PC-9 (cell line): Measurements from ENCODE around the gene CFAP92. TPM values are rescaled to one million over a fixed set of nuclear protein-coding genes. Genes with fewer than 3 reads are reported as not detected.

ENCODE experiments used
- BruUV-seq: library from RNA; stranded (reverse); fragments of 400-500 nt; replicated peaks from 2 replicates; lab custom pipeline; 2021; lab: Mats Ljungman, UMichigan
- CTCF ChIA-PET: fragments of 300-600 bp; sonication (Branson Sonifier 250); formaldehyde crosslinking; loops from one replicate; lab custom pipeline; 2022; ENCODE audit warnings: antibody characterized with exemption; lab: Charles Lee
- POLR2A ChIA-PET: fragments of 300-600 bp; sonication (Branson Sonifier 250); formaldehyde crosslinking; loops from one replicate; lab custom pipeline; 2022; ENCODE audit warnings: antibody characterized with exemption; ENCODE audit not compliant: unreplicated experiment; lab: Charles Lee
- DNase-seq, 2 experiments: peaks; one replicate each; pipeline versions ENCODE4 v3.0.0 to v3.0.0-alpha.2; 2015 to 2022; ENCODE audit warnings: mixed read lengths in 1 of 2
- H2AFZ ChIP-seq: fragments of 200-600 bp; sonication (generic); 2 replicates; pipeline ENCODE4 v1.8.1; 2017; ENCODE audit warnings: antibody characterized with exemption
- H3F3A ChIP-seq: fragments of 200-600 bp; sonication (generic); 2 replicates; pipeline ENCODE4 v1.8.1; 2017; ENCODE audit warnings: antibody characterized with exemption, mild to moderate bottlenecking, low read depth; ENCODE audit not compliant: insufficient read depth
- H3K27ac ChIP-seq: fragments of 200-600 bp; sonication (generic); 2 replicates; pipeline ENCODE4 v1.6.1; 2016; ENCODE audit warnings: mixed run types
- H3K27me3 ChIP-seq: fragments of 200-600 bp; sonication (generic); 2 replicates; pipeline ENCODE4 v1.6.1; 2016; ENCODE audit warnings: low read depth, mixed run types; ENCODE audit not compliant: insufficient read depth
- H3K36me3 ChIP-seq: fragments of 200-600 bp; sonication (generic); 2 replicates; pipeline ENCODE4 v1.6.1; 2016; ENCODE audit warnings: low read depth, mixed run types
- H3K4me1 ChIP-seq: fragments of 200-600 bp; sonication (generic); replicated peaks from 2 replicates; pipeline ENCODE4 v1.6.1; 2016; ENCODE audit warnings: mixed run types; ENCODE audit not compliant: insufficient read depth
- H3K4me2 ChIP-seq: fragments of 200-600 bp; sonication (generic); 2 replicates; pipeline ENCODE4 v1.6.1; 2017; ENCODE audit warnings: mixed run types
- H3K4me3 ChIP-seq: fragments of 200-600 bp; sonication (generic); 2 replicates; pipeline ENCODE4 v1.6.1; 2016; ENCODE audit warnings: mixed run types
- H3K79me2 ChIP-seq: fragments of 200-600 bp; sonication (generic); 2 replicates; pipeline ENCODE4 v1.6.1; 2017; ENCODE audit warnings: low read depth, mixed run types
- H3K9me2 ChIP-seq: fragments of 200-600 bp; sonication (generic); 2 replicates; pipeline ENCODE4 v1.8.1; 2017; ENCODE audit warnings: mild to moderate bottlenecking; ENCODE audit not compliant: insufficient read depth
- H3K9me3 ChIP-seq: fragments of 200-600 bp; sonication (generic); 2 replicates; pipeline ENCODE4 v1.8.1; 2016; ENCODE audit warnings: low read depth; ENCODE audit not compliant: insufficient read depth
- H4K20me1 ChIP-seq: fragments of 200-600 bp; sonication (generic); 2 replicates; pipeline ENCODE4 v1.8.1; 2017; ENCODE audit not compliant: insufficient read depth
- CTCF ChIP-seq: fragments of 200-600 bp; sonication (generic); conservative IDR thresholded peaks from 2 replicates; pipeline ENCODE4 v1.6.1; 2017; ENCODE audit warnings: mixed run types, antibody characterized with exemption, mild to moderate bottlenecking, moderate library complexity
- EZH2 ChIP-seq: fragments of 200-600 bp; sonication (generic); IDR thresholded peaks from 2 replicates; pipeline ENCODE4 v1.8.0; 2017; ENCODE audit warnings: antibody characterized with exemption, low read depth
- intact Hi-C: fragments of 100-400 bp; cut with micrococcal nuclease; formaldehyde crosslinking; loops from one replicate; pipeline ENCODE4 v1.10.0; 2022; ENCODE audit not compliant: unreplicated experiment
- total RNA-seq: library from RNA; stranded (reverse); gene quantifications from 2 replicates; pipeline ENCODE4 v1.2.3, GENCODE V29; 2021

Gene CFAP92
- total RNA-seq, 1 experiment from 2014 or later = 4.3 TPM

- no peaks in the 10 kb centered on the region for H3K27me3 ChIP-seq
- no peak overlapping the region for H3K4me2 ChIP-seq
- intact Hi-C loops = no loop called here
- H3K4me3 ChIP-seq = no peak overlapping the region
- H3K4me1 ChIP-seq = 0 out of 2 replicates have a peak, but pooled peaks cover 4% of the 10 kb centered on the region
- H3K36me3 ChIP-seq = no peaks in the 10 kb centered on the region
- no peak for DNase-seq
- ChIA-PET POLR2A (no interaction called here), CTCF (no interaction called here)
- H3K9me3 ChIP-seq = no peaks in the 10 kb centered on the region
- H4K20me1 ChIP-seq = no peaks in the 10 kb centered on the region
- BruUV-seq = no TSS peak
- no peak overlapping the region for H3K27ac ChIP-seq
- no peaks in the 10 kb centered on the region for H3K9me2 ChIP-seq
- H3K79me2 ChIP-seq = no peaks in the 10 kb centered on the region
- no peak for TF ChIP-seq EZH2
- TF ChIP-seq CTCF = no peak
- no peak overlapping the region for H2AFZ ChIP-seq
- H3F3A ChIP-seq = no peaks in the 10 kb centered on the region
These were observed 35.0 kb upstream of the CFAP92 start for GRCh38 chr3:129028866-129029265.

- Histone ChIP-seq H3K27ac (no peak overlapping the region), H3K9me3 (no peaks in the 10 kb centered on the region), H3K4me2 (peak overlapping the region; percentile 80), H3K36me3 (no peaks in the 10 kb centered on the region), H3K4me1 (0 out of 2 replicates have a peak, but pooled peaks cover 4% of the 10 kb centered on the region), H4K20me1 (no peaks in the 10 kb centered on the region), H3K79me2 (no peaks in the 10 kb centered on the region), H2AFZ (peak overlapping the region; percentile 83), H3F3A (no peaks in the 10 kb centered on the region), H3K4me3 (peak overlapping the region; percentile 50; the same call in 1 of the 2 replicates), H3K9me2 (no peaks in the 10 kb centered on the region), H3K27me3 (no peaks in the 10 kb centered on the region)
- no TSS peak for BruUV-seq
- DNase-seq = no peak
- intact Hi-C loops = no loop called here
- TF ChIP-seq EZH2 (no peak), CTCF (0 out of 2 replicates have a peak, but pooled peaks have one; percentile 31)
- POLR2A ChIA-PET = interaction anchor here (0.6 kb wide), 2 partner anchors 287 to 777 kb away, joined by 3 read pairs; no protein-coding TSS in a partner anchor
- CTCF ChIA-PET = interaction anchor here (0.6 to 1.9 kb wide), 8 partner anchors 11 to 218 kb away, joined by 4 to 26 read pairs (median 6); no protein-coding TSS in a partner anchor
These were observed 33.6 kb upstream of the CFAP92 start for GRCh38 chr3:129027544-129027880.

- Histone ChIP-seq H3K27ac (no peak overlapping the region), H3K9me3 (no peaks in the 10 kb centered on the region), H3K4me3 (peak overlapping the region; percentile 50; the same call in 1 of the 2 replicates), H3K4me1 (0 out of 2 replicates have a peak, but pooled peaks cover 4% of the 10 kb centered on the region), H4K20me1 (no peaks in the 10 kb centered on the region), H3K79me2 (no peaks in the 10 kb centered on the region), H3K9me2 (no peaks in the 10 kb centered on the region), H3F3A (no peaks in the 10 kb centered on the region), H3K36me3 (no peaks in the 10 kb centered on the region), H3K4me2 (peak overlapping the region; percentile 80), H3K27me3 (no peaks in the 10 kb centered on the region), H2AFZ (peak overlapping the region; percentile 83)
- TF ChIP-seq CTCF (peak; percentile 66), EZH2 (no peak)
- POLR2A ChIA-PET = interaction anchor here (0.6 kb wide), 4 partner anchors 25 to 826 kb away, joined by 3 to 6 read pairs (median 4); no protein-coding TSS in a partner anchor
- BruUV-seq = TSS peak; percentile 60
- peak; percentile 84 to 94 for DNase-seq
- CTCF ChIA-PET = interaction anchor here (0.6 to 1.9 kb wide), 12 partner anchors 10 to 1452 kb away, joined by 3 to 26 read pairs (median 6); no protein-coding TSS in a partner anchor
- intact Hi-C loops = no loop called here
These were observed 33.1 kb upstream of the CFAP92 start for GRCh38 chr3:129026728-129027543.
